OCI-LY7 (cell line): ENCODE data around the gene DIAPH1. TPM values are rescaled to one million over a fixed set of nuclear protein-coding genes. Genes with fewer than 3 reads are reported as not detected.
"Not testable (repeated sequence)": the region's sequence is repeated elsewhere in the genome, so short reads cannot be mapped to it uniquely, and the experiment has no call there.

Experiments used
- BruUV-seq: library from RNA; stranded (reverse); fragments of 400-500 nt; replicated peaks from 2 replicates; lab custom pipeline; 2021; lab: Mats Ljungman, UMichigan
- CTCF ChIA-PET: fragments of 300-600 bp; sonication (Branson Sonifier 250); formaldehyde crosslinking; loops from one replicate; lab custom pipeline; 2022; ENCODE audit warnings: antibody characterized with exemption; ENCODE audit not compliant: unreplicated experiment; lab: Charles Lee
- POLR2A ChIA-PET: fragments of 300-600 bp; sonication (Branson Sonifier 250); formaldehyde crosslinking; loops from one replicate; lab custom pipeline; 2022; ENCODE audit warnings: antibody characterized with exemption; lab: Charles Lee
- DNase-seq: peaks from one replicate; pipeline ENCODE4 v3.0.0-alpha.2; 2015; ENCODE audit warnings: low spot score
- H2AFZ ChIP-seq: fragments of 200-600 bp; sonication (generic), shearing (Covaris generic); 2 replicates; pipeline ENCODE4 v1.6.1; 2014; ENCODE audit warnings: mild to moderate bottlenecking, antibody characterized with exemption, low read length, moderate library complexity
- H3K27ac ChIP-seq: fragments of 200-600 bp; sonication (generic); 2 replicates; pipeline ENCODE4 v1.5.1; 2014; ENCODE audit warnings: mixed run types, low read depth, mild to moderate bottlenecking, moderate library complexity, low read length, inconsistent platforms; ENCODE audit not compliant: poor library complexity, severe bottlenecking
- H3K36me3 ChIP-seq: fragments of 200-600 bp; sonication (generic); 2 replicates; pipeline ENCODE4 v1.6.1; 2014; ENCODE audit warnings: mild to moderate bottlenecking, antibody characterized with exemption, low read length, moderate library complexity, mixed read lengths; ENCODE audit not compliant: insufficient read depth
- H3K4me1 ChIP-seq: fragments of 200-600 bp; sonication (generic); 2 replicates; pipeline ENCODE4 v1.5.1; 2014; ENCODE audit warnings: mild to moderate bottlenecking, low read length; ENCODE audit not compliant: insufficient read depth, poor library complexity, severe bottlenecking
- H3K4me2 ChIP-seq: fragments of 200-600 bp; sonication (generic); 2 replicates; pipeline ENCODE4 v1.6.1; 2014; ENCODE audit warnings: mild to moderate bottlenecking, low read length
- H3K4me3 ChIP-seq: fragments of 200-600 bp; sonication (generic); 2 replicates; pipeline ENCODE4 v1.5.1; 2014; ENCODE audit warnings: mild to moderate bottlenecking, low read depth, low read length; ENCODE audit not compliant: poor library complexity, severe bottlenecking
- H3K79me2 ChIP-seq: fragments of 200-600 bp; sonication (generic); 2 replicates; pipeline ENCODE4 v1.6.1; 2016; ENCODE audit warnings: low read depth, mild to moderate bottlenecking, low read length, moderate library complexity, mixed read lengths; ENCODE audit not compliant: insufficient read depth
- H3K9me2 ChIP-seq: fragments of 200-600 bp; sonication (generic); 2 replicates; pipeline ENCODE4 v1.6.1; 2016; ENCODE audit warnings: mild to moderate bottlenecking, low read length, mixed read lengths; ENCODE audit not compliant: insufficient read depth
- H3K9me3 ChIP-seq: fragments of 200-600 bp; sonication (generic); 2 replicates; pipeline ENCODE4 v1.6.1; 2014; ENCODE audit warnings: mild to moderate bottlenecking, mixed run types, low read length, mixed read lengths
- H4K20me1 ChIP-seq: fragments of 200-600 bp; sonication (generic); 2 replicates; pipeline ENCODE4 v1.6.1; 2014; ENCODE audit warnings: mild to moderate bottlenecking, antibody characterized with exemption, low read length, moderate library complexity, mixed read lengths; ENCODE audit not compliant: insufficient read depth
- EZH2phosphoT487 ChIP-seq: fragments of 200-600 bp; sonication (generic); IDR thresholded peaks from 2 replicates; pipeline ENCODE4 v1.6.1; 2018; ENCODE audit warnings: low read depth, borderline replicate concordance, mild to moderate bottlenecking, mixed run types, antibody characterized with exemption, low read length, moderate library complexity, mixed read lengths
- intact Hi-C: fragments of 100-400 bp; cut with micrococcal nuclease; formaldehyde crosslinking; loops from one replicate; pipeline ENCODE4 v1.10.0; 2022; ENCODE audit not compliant: unreplicated experiment
- total RNA-seq, 2 experiments: library from RNA; depleted of rRNA in 1 of 2; stranded (reverse); fragments of >200 nt in 1 of 2; shearing (Covaris generic) in 1 of 2; gene quantifications; 2 replicates each; pipeline ENCODE4 v1.2.3, GENCODE V29; 2014 to 2022
- TF ChIP-seq, protein P1 (sequence below): fragments of 200-600 bp; sonication (generic); conservative IDR thresholded peaks from 2 replicates; pipeline ENCODE4 v1.5.1; 2014; ENCODE audit warnings: mild to moderate bottlenecking, antibody characterized with exemption, low read length, moderate library complexity, mixed read lengths

The DIAPH1 gene
- total RNA-seq, 2 experiments from 2014 or later = 78.8 to 174 TPM

DNA sequence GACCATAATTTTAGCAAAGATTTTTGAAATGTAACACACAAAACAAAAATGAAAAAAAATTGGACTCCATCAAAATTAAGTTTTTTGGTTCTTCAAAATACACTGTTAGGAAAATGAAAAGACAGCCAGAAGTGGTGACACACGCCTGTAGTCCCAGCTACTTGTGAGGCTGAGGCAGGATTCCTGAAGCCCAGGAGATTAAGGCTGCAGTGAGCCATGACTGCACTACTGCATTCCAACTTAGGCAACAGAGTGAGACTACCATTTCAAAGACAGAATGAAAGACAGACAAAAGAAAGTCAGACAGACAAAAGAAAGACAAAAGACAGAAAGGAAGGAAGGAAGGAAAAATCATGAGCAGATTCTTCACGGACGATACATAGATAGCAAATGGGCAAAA, 7.5 kb downstream of the DIAPH1 start:
- Histone ChIP-seq H3K4me2 (no peak overlapping the region), H4K20me1 (peaks cover 17% of the 10 kb centered on the region), H3K9me2 (no peaks in the 10 kb centered on the region), H3K4me3 (no peak overlapping the region), H3K9me3 (no peaks in the 10 kb centered on the region), H2AFZ (no peak overlapping the region), H3K4me1 (peaks cover 45% of the 10 kb centered on the region), H3K36me3 (peaks cover 41% of the 10 kb centered on the region), H3K79me2 (peaks cover 89% of the 10 kb centered on the region), H3K27ac (no peak overlapping the region)
- CTCF ChIA-PET = no interaction called here
- POLR2A ChIA-PET = interaction anchor here (1.2 kb wide), 1 partner anchor 25 kb away, joined by 5 read pairs; the partner anchor contains the start of genes HDAC3 and RELL2
- no TSS peak for BruUV-seq
- TF ChIP-seq, protein P1, sequence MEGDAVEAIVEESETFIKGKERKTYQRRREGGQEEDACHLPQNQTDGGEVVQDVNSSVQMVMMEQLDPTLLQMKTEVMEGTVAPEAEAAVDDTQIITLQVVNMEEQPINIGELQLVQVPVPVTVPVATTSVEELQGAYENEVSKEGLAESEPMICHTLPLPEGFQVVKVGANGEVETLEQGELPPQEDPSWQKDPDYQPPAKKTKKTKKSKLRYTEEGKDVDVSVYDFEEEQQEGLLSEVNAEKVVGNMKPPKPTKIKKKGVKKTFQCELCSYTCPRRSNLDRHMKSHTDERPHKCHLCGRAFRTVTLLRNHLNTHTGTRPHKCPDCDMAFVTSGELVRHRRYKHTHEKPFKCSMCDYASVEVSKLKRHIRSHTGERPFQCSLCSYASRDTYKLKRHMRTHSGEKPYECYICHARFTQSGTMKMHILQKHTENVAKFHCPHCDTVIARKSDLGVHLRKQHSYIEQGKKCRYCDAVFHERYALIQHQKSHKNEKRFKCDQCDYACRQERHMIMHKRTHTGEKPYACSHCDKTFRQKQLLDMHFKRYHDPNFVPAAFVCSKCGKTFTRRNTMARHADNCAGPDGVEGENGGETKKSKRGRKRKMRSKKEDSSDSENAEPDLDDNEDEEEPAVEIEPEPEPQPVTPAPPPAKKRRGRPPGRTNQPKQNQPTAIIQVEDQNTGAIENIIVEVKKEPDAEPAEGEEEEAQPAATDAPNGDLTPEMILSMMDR = no peak
- no peak for TF ChIP-seq EZH2phosphoT487
- intact Hi-C loops = loop anchor here (10.0 kb wide), 1 partner anchor 96 kb away; no protein-coding TSS in a partner anchor
- no peak for DNase-seq

DNA sequence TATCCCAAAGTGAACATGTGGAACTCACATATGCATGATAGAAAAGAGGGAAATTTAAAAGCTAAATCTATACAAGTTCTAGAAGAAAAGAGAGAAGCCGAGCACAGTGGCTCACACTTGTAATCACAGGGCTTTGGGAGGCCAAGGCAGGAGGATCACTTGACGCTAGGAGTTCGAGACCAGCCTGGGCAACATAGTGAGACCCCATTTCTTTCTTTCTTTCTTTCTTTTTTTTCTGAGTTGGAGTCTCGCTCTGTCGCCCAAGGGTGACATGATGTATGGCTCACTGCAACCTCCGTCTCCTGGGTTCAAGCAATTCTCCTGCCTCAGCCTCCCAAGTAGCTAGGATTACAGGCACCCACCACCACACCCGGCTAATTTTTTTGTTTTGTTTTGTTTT, 8.9 kb downstream of the DIAPH1 start:
- Histone ChIP-seq H4K20me1 (peaks cover 21% of the 10 kb centered on the region), H3K4me1 (peaks cover 51% of the 10 kb centered on the region), H3K36me3 (peaks cover 33% of the 10 kb centered on the region), H3K79me2 (peaks cover 93% of the 10 kb centered on the region)
- H2AFZ ChIP-seq, H3K27ac ChIP-seq, H3K4me3 ChIP-seq, DNase-seq, CTCF ChIA-PET, BruUV-seq, H3K9me2 ChIP-seq, H3K9me3 ChIP-seq, H3K4me2 ChIP-seq: not testable (repeated sequence)
- POLR2A ChIA-PET = interaction anchor here (1.1 to 5.5 kb wide), 2 partner anchors 8 to 12 kb away, joined by 3 to 43 read pairs; partner anchors contain the start of gene DIAPH1
- intact Hi-C loops = loop anchor here (10.0 kb wide), 1 partner anchor 95 kb away; no protein-coding TSS in a partner anchor

DNA sequence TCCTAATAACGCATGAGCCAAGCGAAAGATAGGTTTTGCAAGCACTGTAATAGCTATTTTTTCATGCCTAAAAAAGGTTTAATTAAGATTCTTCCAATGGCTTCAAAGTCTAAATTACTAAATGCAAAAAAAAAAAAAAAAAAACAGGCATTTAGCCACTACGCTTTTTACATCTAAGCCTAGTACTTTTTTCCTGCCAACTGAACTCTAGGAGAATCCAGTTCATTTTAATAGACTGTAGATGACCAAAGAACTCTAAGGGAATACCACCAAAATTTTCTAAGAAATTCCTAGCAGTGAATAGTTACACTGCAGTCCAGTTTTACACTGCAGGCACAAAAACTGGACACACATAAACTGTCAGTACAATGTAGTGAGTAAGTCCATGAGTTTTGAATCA, 9.8 kb downstream of the DIAPH1 start:
- POLR2A ChIA-PET = interaction anchor here (0.6 to 5.5 kb wide), 8 partner anchors 9 to 1123 kb away, joined by 3 to 43 read pairs (median 6); partner anchors contain the start of genes DIAPH1, HDAC3 and RELL2
- H3K4me2 ChIP-seq = no peak overlapping the region
- peaks cover 51% of the 10 kb centered on the region for H3K4me1 ChIP-seq

More for the DNA sequence above, 9.8 kb downstream of the DIAPH1 start:
- BruUV-seq = no TSS peak
- no peak for TF ChIP-seq EZH2phosphoT487
- TF ChIP-seq, protein P1 = no peak
- Histone ChIP-seq H2AFZ (no peak overlapping the region), H3K27ac (no peak overlapping the region), H3K79me2 (peaks cover 93% of the 10 kb centered on the region), H4K20me1 (peaks cover 25% of the 10 kb centered on the region), H3K9me2 (no peaks in the 10 kb centered on the region), H3K9me3 (no peaks in the 10 kb centered on the region), H3K4me3 (no peak overlapping the region), H3K36me3 (peaks cover 32% of the 10 kb centered on the region)
- CTCF ChIA-PET = no interaction called here
- intact Hi-C loops = no loop called here
- no peak for DNase-seq
